Trophoblast cell (in vitro differentiated cells and primary cell): ENCODE measurements around the gene ABHD4. TPM values are rescaled to one million over a fixed set of nuclear protein-coding genes. Genes with fewer than 3 reads are reported as not detected.

Experiments
- DNase-seq, 2 donors: peaks; one replicate each; pipeline ENCODE4 v3.0.0-alpha.2; 2016
- H2AFZ ChIP-seq: 2 replicates; pipeline ENCODE4 v1.6.1; 2013; ENCODE audit warnings: low read length, moderate library complexity, mild to moderate bottlenecking; ENCODE audit not compliant: insufficient read depth, poor library complexity
- H2AK5ac ChIP-seq: 2 replicates; pipeline ENCODE4 v1.6.1; 2013; ENCODE audit warnings: mild to moderate bottlenecking, low read length
- H2BK120ac ChIP-seq: 2 replicates; pipeline ENCODE4 v1.6.1; 2013; ENCODE audit warnings: low read length, mild to moderate bottlenecking, moderate library complexity; ENCODE audit not compliant: insufficient read depth, poor library complexity
- H2BK12ac ChIP-seq: 2 replicates; pipeline ENCODE4 v1.6.1; 2013; ENCODE audit warnings: mild to moderate bottlenecking, low read length, moderate library complexity
- H2BK5ac ChIP-seq: 2 replicates; pipeline ENCODE4 v1.6.1; 2013; ENCODE audit warnings: low read length, low read depth, moderate library complexity, mild to moderate bottlenecking; ENCODE audit not compliant: poor library complexity
- H3K14ac ChIP-seq: 2 replicates; pipeline ENCODE4 v1.6.1; 2013; ENCODE audit warnings: mild to moderate bottlenecking, low read length
- H3K18ac ChIP-seq: 2 replicates; pipeline ENCODE4 v1.6.1; 2013; ENCODE audit warnings: mild to moderate bottlenecking, low read length
- H3K23ac ChIP-seq: 2 replicates; pipeline ENCODE4 v1.6.1; 2013; ENCODE audit warnings: low read length
- H3K27ac ChIP-seq: 2 replicates; pipeline ENCODE4 v1.5.1; 2013; ENCODE audit warnings: low read depth, mild to moderate bottlenecking, inconsistent platforms, low read length, moderate library complexity
- H3K27me3 ChIP-seq: 2 replicates; pipeline ENCODE4 v1.6.1; 2013; ENCODE audit warnings: inconsistent platforms, mild to moderate bottlenecking, low read length, moderate library complexity; ENCODE audit not compliant: insufficient read depth
- H3K36me3 ChIP-seq, 2 experiments: 1 replicate in 1 of 2; 2 replicates in 1 of 2; pipeline ENCODE4 v1.6.1; 2013; ENCODE audit warnings: low read length in 2 of 2, mild to moderate bottlenecking in 2 of 2, moderate library complexity in 1 of 2; ENCODE audit not compliant: insufficient read depth in 2 of 2, control insufficient read depth in 1 of 2
- H3K4ac ChIP-seq: 2 replicates; pipeline ENCODE4 v1.6.1; 2013; ENCODE audit warnings: low read depth, mild to moderate bottlenecking, low read length, moderate library complexity
- H3K4me1 ChIP-seq, 2 experiments: 1 replicate in 1 of 2; 2 replicates in 1 of 2; pipeline ENCODE4 v1.6.1; 2013; ENCODE audit warnings: low read length in 2 of 2, mild to moderate bottlenecking in 2 of 2, moderate library complexity in 1 of 2; ENCODE audit not compliant: insufficient read depth in 2 of 2, control insufficient read depth in 1 of 2
- H3K4me2 ChIP-seq: 2 replicates; pipeline ENCODE4 v1.6.1; 2013; ENCODE audit warnings: inconsistent platforms, mild to moderate bottlenecking, low read length, moderate library complexity
- H3K4me3 ChIP-seq: 2 replicates; pipeline ENCODE4 v1.5.1; 2013; ENCODE audit warnings: mild to moderate bottlenecking, low read depth, low read length, inconsistent platforms
- H3K79me1 ChIP-seq: one replicate; pipeline ENCODE4 v1.6.1; 2013; ENCODE audit warnings: low read length
- H3K79me2 ChIP-seq: 2 replicates; pipeline ENCODE4 v1.6.1; 2013; ENCODE audit warnings: low read length, mild to moderate bottlenecking; ENCODE audit not compliant: control insufficient read depth, insufficient read depth, poor library complexity
- H3K9ac ChIP-seq: 2 replicates; pipeline ENCODE4 v1.6.1; 2013; ENCODE audit warnings: mild to moderate bottlenecking, low read length
- H3K9me3 ChIP-seq: 2 replicates; pipeline ENCODE4 v1.6.1; 2013; ENCODE audit warnings: low read depth, mild to moderate bottlenecking, control low read depth, inconsistent platforms, low read length; ENCODE audit not compliant: insufficient read depth
- H4K12ac ChIP-seq: 2 replicates; pipeline ENCODE4 v1.6.1; 2013; ENCODE audit warnings: low read depth, mild to moderate bottlenecking, low read length, moderate library complexity
- H4K8ac ChIP-seq: 2 replicates; pipeline ENCODE4 v1.6.1; 2013; ENCODE audit warnings: low read depth, mild to moderate bottlenecking, low read length, moderate library complexity
- H4K91ac ChIP-seq: one replicate; pipeline ENCODE4 v1.6.1; 2013; ENCODE audit warnings: low read depth, mild to moderate bottlenecking, low read length, moderate library complexity
- WGBS: extraction: QIAGEN DNeasy Blood & Tissue Kit; methylation state at CpG from one replicate; pipeline ENCODE4 v1.1.7; 2013; ENCODE audit warnings: missing lambda C conversion rate; ENCODE audit not compliant: insufficient read length, insufficient coverage; ENCODE audit errors: extremely low coverage; 5-methylcytosine and 5-hydroxymethylcytosine counted together
- polyA plus RNA-seq: library from polyadenylated mRNA; stranded (reverse); fragments of 200-250 nt; gene quantifications from 2 replicates; pipeline ENCODE4 v1.2.3, GENCODE V29; 2013

Gene ABHD4
- polyA plus RNA-seq, result 38.2 and 41.0 TPM in 2 replicates

DNA sequence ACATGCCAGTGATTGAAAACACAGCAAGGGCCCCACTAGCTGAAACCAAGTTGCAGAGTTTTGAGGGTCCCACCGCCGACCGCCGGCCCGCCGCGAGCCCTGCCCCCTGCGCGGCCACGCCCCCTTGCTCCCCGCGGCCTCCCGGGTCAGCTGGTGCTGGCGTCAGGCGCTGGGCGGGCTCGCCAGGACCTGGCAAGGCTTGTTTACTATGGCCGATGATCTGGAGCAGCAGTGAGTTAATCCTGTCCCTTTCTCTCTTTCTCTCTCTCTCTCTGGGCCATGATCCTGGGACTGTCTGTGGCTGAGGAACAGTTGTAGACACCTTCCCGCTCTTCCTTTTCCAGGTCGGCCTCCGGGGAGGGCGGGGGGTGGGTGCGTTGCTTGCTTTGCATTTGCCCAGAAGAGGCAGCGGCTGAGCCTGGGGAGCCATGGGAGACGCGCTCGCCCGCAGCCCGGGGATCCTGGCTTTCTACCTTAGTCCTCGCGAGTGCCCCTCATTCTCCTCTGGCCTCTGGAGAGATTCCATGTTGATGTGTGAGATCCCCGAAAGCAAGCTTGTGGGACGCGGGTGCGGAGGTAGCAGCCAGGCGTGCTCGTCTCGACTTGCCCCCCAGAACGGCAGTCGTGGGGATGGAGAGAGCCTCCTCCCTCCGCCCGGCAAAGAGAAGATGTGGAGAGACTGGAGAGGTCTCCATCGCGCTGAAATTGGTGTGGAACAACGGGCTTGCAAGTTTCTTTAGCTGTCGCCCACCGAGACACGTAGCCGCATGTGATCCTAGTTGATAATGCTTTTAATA, at the start of gene ABHD4:
Gene ABHD4 (plus strand): TSS at position 202 of the 797 bp plus-strand sequence. CDS start 7 bp downstream, at position 209.
- Histone ChIP-seq H3K9ac (peak within 1 kb of the TSS; percentile 64), H3K4me3 (peak within 1 kb of the TSS; percentile 83), H2BK5ac (peak within 1 kb of the TSS; percentile 60), H3K27me3 (no peaks in the 10 kb centered on the region), H3K79me1 (peaks cover 12% of the 10 kb centered on the region), H2AFZ (peak within 1 kb of the TSS; percentile 90), H2AK5ac (peak within 1 kb of the TSS; percentile 57), H3K23ac (no peak within 1 kb of the TSS), H4K12ac (peak within 1 kb of the TSS; percentile 72), H3K27ac (peak within 1 kb of the TSS; percentile 63), H3K36me3 (peaks cover 10 to 12% of the 10 kb centered on the region in 2 experiments), H4K91ac (peak within 1 kb of the TSS; percentile 71), H3K14ac (peak within 1 kb of the TSS; percentile 56), H3K4me1 (peaks cover 3 to 11% of the 10 kb centered on the region in 2 experiments), H2BK120ac (peak within 1 kb of the TSS; percentile 72), H3K4me2 (peak within 1 kb of the TSS; percentile 79), H2BK12ac (peak within 1 kb of the TSS; percentile 63), H4K8ac (peak within 1 kb of the TSS; percentile 71), H3K79me2 (peaks cover 5% of the 10 kb centered on the region), H3K18ac (peak within 1 kb of the TSS; percentile 80), H3K4ac (peak within 1 kb of the TSS; percentile 73), H3K9me3 (no peaks in the 10 kb centered on the region)
- no CpG with 5 or more reads among the region's 49 CpGs for WGBS
- DNase-seq, result peak; percentile 24 to 62

- no CpG with 5 or more reads among the region's 6 CpGs for WGBS
- H4K8ac ChIP-seq, result no peak overlapping the region
These were observed 48.7 kb upstream of the ABHD4 start for GRCh38 chr14:22549324-22549962.

GRCh38 chr14:22549981-22550673, 48.0 kb upstream of the ABHD4 start:
- H3K4me3 ChIP-seq, result no peak overlapping the region
- no peak overlapping the region for H2BK12ac ChIP-seq
- WGBS, result no CpG with 5 or more reads among the region's 11 CpGs
- H2AK5ac ChIP-seq, result no peak overlapping the region
- H3K4me1 ChIP-seq, result peaks cover 15 to 17% of the 10 kb centered on the region in 2 experiments
- no peak overlapping the region for H2BK120ac ChIP-seq
- no peak overlapping the region for H3K14ac ChIP-seq
- no peak overlapping the region for H3K18ac ChIP-seq
- no peak overlapping the region for H3K9ac ChIP-seq
- no peaks in the 10 kb centered on the region for H3K9me3 ChIP-seq
- H3K4ac ChIP-seq, result no peak overlapping the region
- no peaks in the 10 kb centered on the region for H3K79me2 ChIP-seq
- no peak overlapping the region for H4K12ac ChIP-seq
- no peak overlapping the region for H2BK5ac ChIP-seq
- DNase-seq, result no peak
- no peak overlapping the region for H3K27ac ChIP-seq
- no peaks in the 10 kb centered on the region for H3K27me3 ChIP-seq
- H3K79me1 ChIP-seq, result no peaks in the 10 kb centered on the region
- no peaks in the 10 kb centered on the region for H3K36me3 ChIP-seq
- H2AFZ ChIP-seq, result no peak overlapping the region
- H3K4me2 ChIP-seq, result no peak overlapping the region
- H4K8ac ChIP-seq, result no peak overlapping the region
- H4K91ac ChIP-seq, result no peak overlapping the region
- H3K23ac ChIP-seq, result no peak overlapping the region

More at GRCh38 chr14:22549324-22549962, 48.7 kb upstream of the ABHD4 start:
- H3K79me2 ChIP-seq, result no peaks in the 10 kb centered on the region
- H3K9ac ChIP-seq, result no peak overlapping the region
- H2AK5ac ChIP-seq, result no peak overlapping the region
- DNase-seq, result no peak
- no peak overlapping the region for H3K18ac ChIP-seq
- no peak overlapping the region for H2AFZ ChIP-seq
- H3K4me3 ChIP-seq, result no peak overlapping the region
- no peak overlapping the region for H3K4ac ChIP-seq
- peak overlapping the region; percentile 45 for H2BK12ac ChIP-seq
- peak overlapping the region; percentile 15 for H4K91ac ChIP-seq
- no peak overlapping the region for H2BK120ac ChIP-seq
- no peak overlapping the region for H3K14ac ChIP-seq
- H3K23ac ChIP-seq, result no peak overlapping the region
- no peak overlapping the region for H3K27ac ChIP-seq
- H2BK5ac ChIP-seq, result no peak overlapping the region
- no peaks in the 10 kb centered on the region for H3K27me3 ChIP-seq
- no peaks in the 10 kb centered on the region for H3K36me3 ChIP-seq
- no peak overlapping the region for H4K12ac ChIP-seq
- H3K9me3 ChIP-seq, result no peaks in the 10 kb centered on the region
- H3K4me1 ChIP-seq, result peaks cover 15 to 17% of the 10 kb centered on the region in 2 experiments
- H3K79me1 ChIP-seq, result no peaks in the 10 kb centered on the region
- no peak overlapping the region for H3K4me2 ChIP-seq

DNA sequence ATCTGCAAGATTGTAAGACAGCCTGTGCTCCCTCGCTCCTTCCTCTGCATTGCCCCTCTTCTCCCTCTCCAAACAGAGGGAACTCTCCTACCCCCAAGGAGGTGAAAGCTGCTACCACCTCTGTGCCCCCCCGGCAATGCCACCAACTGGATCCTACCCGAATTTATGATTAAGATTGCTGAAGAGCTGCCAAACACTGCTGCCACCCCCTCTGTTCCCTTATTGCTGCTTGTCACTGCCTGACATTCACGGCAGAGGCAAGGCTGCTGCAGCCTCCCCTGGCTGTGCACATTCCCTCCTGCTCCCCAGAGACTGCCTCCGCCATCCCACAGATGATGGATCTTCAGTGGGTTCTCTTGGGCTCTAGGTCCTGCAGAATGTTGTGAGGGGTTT, 46.5 kb upstream of the ABHD4 start:
- no peak overlapping the region for H4K12ac ChIP-seq
- no peak overlapping the region for H3K4me2 ChIP-seq
- H3K27me3 ChIP-seq, result no peaks in the 10 kb centered on the region
- H3K18ac ChIP-seq, result no peak overlapping the region
- H3K79me2 ChIP-seq, result no peaks in the 10 kb centered on the region
- H2AFZ ChIP-seq, result no peak overlapping the region
- H2BK5ac ChIP-seq, result no peak overlapping the region
- H3K9me3 ChIP-seq, result no peaks in the 10 kb centered on the region
- no peak overlapping the region for H2BK120ac ChIP-seq
- H3K4me1 ChIP-seq, result peaks cover 8 to 10% of the 10 kb centered on the region in 2 experiments
- no peak overlapping the region for H4K8ac ChIP-seq
- H2BK12ac ChIP-seq, result no peak overlapping the region
- no peak for DNase-seq
- no peak overlapping the region for H3K9ac ChIP-seq
- H3K4me3 ChIP-seq, result no peak overlapping the region
- H3K79me1 ChIP-seq, result no peaks in the 10 kb centered on the region
- no peak overlapping the region for H2AK5ac ChIP-seq
- H3K27ac ChIP-seq, result no peak overlapping the region
- H4K91ac ChIP-seq, result no peak overlapping the region
- H3K23ac ChIP-seq, result no peak overlapping the region
- no peak overlapping the region for H3K4ac ChIP-seq
- WGBS, result no CpG with 5 or more reads among the region's 5 CpGs
- peak overlapping the region; percentile 52 for H3K14ac ChIP-seq
- no peaks in the 10 kb centered on the region for H3K36me3 ChIP-seq
